T-helper 1 cell treated with Interleukin-12 subunit alpha and Interleukin-12 subunit beta and Interleukin-4 antibody, amounts not matched to agents 30 ng/mL and 1 ng/mL, for 36 hours (primary cell): Measurements from ENCODE around the gene FAM181B. TPM values are rescaled to one million over a fixed set of nuclear protein-coding genes. Genes with fewer than 3 reads are reported as not detected.

Source experiments
- intact Hi-C: fragments of 100-400 bp; cut with micrococcal nuclease; formaldehyde crosslinking; loops from one replicate; pipeline ENCODE4 v1.15.1; 2024
- total RNA-seq: library from RNA; stranded (reverse); gene quantifications from 2 replicates; pipeline ENCODE4 v1.2.3, GENCODE V29; 2022

FAM181B gene
- total RNA-seq, 1 donor from 2014 or later, result not detected

- intact Hi-C loops, result loop anchor here (5.0 kb wide), 1 partner anchor 163 kb away; no protein-coding TSS in a partner anchor
Observed at GRCh38 chr11:82734120-82734479, 436 bp upstream of the FAM181B start.

GRCh38 chr11:82732734-82733443, 775 bp downstream of the FAM181B start:
- intact Hi-C loops, result loop anchor here (5.0 kb wide), 1 partner anchor 164 kb away; no protein-coding TSS in a partner anchor

GRCh38 chr11:82732348-82732733, 1.3 kb downstream of the FAM181B start:
- intact Hi-C loops, result loop anchor here (5.0 kb wide), 1 partner anchor 165 kb away; no protein-coding TSS in a partner anchor

GRCh38 chr11:82731691-82732277, 1.9 kb downstream of the FAM181B start:
- intact Hi-C loops, result loop anchor here (5.0 kb wide), 1 partner anchor 166 kb away; no protein-coding TSS in a partner anchor

- intact Hi-C loops, result loop anchor here (5.0 kb wide), 1 partner anchor 167 kb away; no protein-coding TSS in a partner anchor
Observed at GRCh38 chr11:82730754-82731153, 2.9 kb downstream of the FAM181B start.

GRCh38 chr11:82730286-82730685, 3.4 kb downstream of the FAM181B start:
- intact Hi-C loops, result loop anchor here (5.0 kb wide), 1 partner anchor 167 kb away; no protein-coding TSS in a partner anchor

- intact Hi-C loops, result no loop called here
Observed at GRCh38 chr11:82724026-82724425, 9.6 kb downstream of the FAM181B start.

- intact Hi-C loops, result no loop called here
Observed at GRCh38 chr11:82722231-82722630, 11.4 kb downstream of the FAM181B start.

GRCh38 chr11:82720267-82721065, 13.2 kb downstream of the FAM181B start:
- intact Hi-C loops, result no loop called here

- intact Hi-C loops, result loop anchor here (5.0 kb wide), 1 partner anchor 1003 kb away; no protein-coding TSS in a partner anchor
Observed at GRCh38 chr11:82719361-82720105, 14.1 kb downstream of the FAM181B start.

- intact Hi-C loops, result loop anchor here (1.0 to 5.0 kb wide), 7 partner anchors 56 to 1101 kb away; partner anchors contain the start of gene DDIAS
Observed at GRCh38 chr11:82718821-82719220, 14.8 kb downstream of the FAM181B start.

- intact Hi-C loops, result loop anchor here (1.0 to 5.0 kb wide), 7 partner anchors 57 to 1102 kb away; partner anchors contain the start of gene DDIAS
Observed at GRCh38 chr11:82718307-82718706, 15.4 kb downstream of the FAM181B start.

GRCh38 chr11:82714346-82715174, 19.1 kb downstream of the FAM181B start:
- intact Hi-C loops, result loop anchor here (5.0 kb wide), 1 partner anchor 1008 kb away; no protein-coding TSS in a partner anchor

GRCh38 chr11:82711648-82712047, 22.0 kb downstream of the FAM181B start:
- intact Hi-C loops, result no loop called here

GRCh38 chr11:82703796-82704195, 29.9 kb downstream of the FAM181B start:
- intact Hi-C loops, result no loop called here

- intact Hi-C loops, result no loop called here
Observed at GRCh38 chr11:82703226-82703625, 30.4 kb downstream of the FAM181B start.

GRCh38 chr11:82701847-82702520, 31.7 kb downstream of the FAM181B start:
- intact Hi-C loops, result loop anchor here (1.0 kb wide), 2 partner anchors 20 to 1058 kb away; no protein-coding TSS in a partner anchor

- intact Hi-C loops, result no loop called here
Observed at GRCh38 chr11:82698576-82699352, 34.9 kb downstream of the FAM181B start.
